Mesodermal cell (in vitro differentiated cells): ENCODE results near the gene EPHA3.

ENCODE experiments used
- H3K27ac ChIP-seq: 2 replicates; pipeline ENCODE4 v1.7.0; 2013; ENCODE audit warnings: mild to moderate bottlenecking, low read depth, low read length, moderate library complexity; ENCODE audit not compliant: severe bottlenecking
- H3K36me3 ChIP-seq: 2 replicates; pipeline ENCODE4 v1.7.1; 2013; ENCODE audit warnings: mild to moderate bottlenecking, low read length, moderate library complexity; ENCODE audit not compliant: control insufficient read depth, insufficient read depth
- H3K4me1 ChIP-seq: one replicate; pipeline ENCODE4 v1.7.1; 2013; ENCODE audit warnings: mild to moderate bottlenecking, low read length; ENCODE audit not compliant: insufficient read depth, control insufficient read depth, poor library complexity, severe bottlenecking
- H3K4me3 ChIP-seq: 2 replicates; pipeline ENCODE4 v1.7.0; 2013; ENCODE audit warnings: low read length, control low read depth, mild to moderate bottlenecking; ENCODE audit not compliant: insufficient read depth, poor library complexity, severe bottlenecking; ENCODE audit errors: extremely low read depth
- H3K9me3 ChIP-seq: 2 replicates; pipeline ENCODE4 v1.7.1; 2013; ENCODE audit warnings: mild to moderate bottlenecking, low read length, moderate library complexity; ENCODE audit not compliant: control insufficient read depth
- WGBS, 2 experiments: methylation state at CpG; one replicate each; pipeline ENCODE4 v1.1.5; 2013; ENCODE audit warnings: missing lambda C conversion rate in 2 of 2; ENCODE audit not compliant: insufficient coverage in 2 of 2; 5-methylcytosine and 5-hydroxymethylcytosine counted together

The EPHA3 gene

GRCh38 chr3:89227218-89227617 lies 119.8 kb downstream of the EPHA3 start:
- H3K36me3 ChIP-seq = no peaks in the 10 kb centered on the region
- H3K4me1 ChIP-seq = no peaks in the 10 kb centered on the region
- no peak overlapping the region for H3K27ac ChIP-seq
- 80% methylated on average over 3 of the region's 5 CpGs; no CpG with 5 or more reads in 1 of the 2 experiments for WGBS, 2 experiments
- no peaks in the 10 kb centered on the region for H3K9me3 ChIP-seq
- no peak overlapping the region for H3K4me3 ChIP-seq

- no peaks in the 10 kb centered on the region for H3K4me1 ChIP-seq
- no peak overlapping the region for H3K4me3 ChIP-seq
- H3K27ac ChIP-seq = no peak overlapping the region
- no peaks in the 10 kb centered on the region for H3K36me3 ChIP-seq
- no peaks in the 10 kb centered on the region for H3K9me3 ChIP-seq
- WGBS, 2 experiments = 80% methylated on average over 1 of the region's 2 CpGs; no CpG with 5 or more reads in 1 of the 2 experiments
Measured at GRCh38 chr3:89227634-89228033, 120.2 kb downstream of the EPHA3 start.

- Histone ChIP-seq H3K4me3 (no peak overlapping the region), H3K4me1 (no peaks in the 10 kb centered on the region), H3K36me3 (no peaks in the 10 kb centered on the region), H3K27ac (no peak overlapping the region), H3K9me3 (no peaks in the 10 kb centered on the region)
- whole genome bisulfite sequencing, 2 experiments = 94% methylated on average over 2 of the region's 2 CpGs
Measured at GRCh38 chr3:89232155-89232554, 124.7 kb downstream of the EPHA3 start.

GRCh38 chr3:89234620-89235019 lies 127.2 kb downstream of the EPHA3 start:
- Histone ChIP-seq H3K36me3 (no peaks in the 10 kb centered on the region), H3K9me3 (no peaks in the 10 kb centered on the region), H3K4me3 (no peak overlapping the region), H3K4me1 (no peaks in the 10 kb centered on the region), H3K27ac (no peak overlapping the region)

GRCh38 chr3:89238846-89239245 lies 131.4 kb downstream of the EPHA3 start:
- Histone ChIP-seq H3K27ac (no peak overlapping the region), H3K4me1 (no peaks in the 10 kb centered on the region), H3K4me3 (no peak overlapping the region), H3K36me3 (no peaks in the 10 kb centered on the region), H3K9me3 (no peaks in the 10 kb centered on the region)
- 100% methylated on average over 1 to 2 of the region's 2 CpGs for WGBS, 2 experiments

- Histone ChIP-seq H3K4me3 (no peak overlapping the region), H3K4me1 (no peaks in the 10 kb centered on the region), H3K27ac (no peak overlapping the region), H3K9me3 (no peaks in the 10 kb centered on the region), H3K36me3 (no peaks in the 10 kb centered on the region)
- WGBS, 2 experiments = no CpG with 5 or more reads among the region's 1 CpG
Measured at GRCh38 chr3:89239774-89240173, 132.4 kb downstream of the EPHA3 start.

- Histone ChIP-seq H3K9me3 (no peaks in the 10 kb centered on the region), H3K4me1 (no peaks in the 10 kb centered on the region), H3K27ac (no peak overlapping the region), H3K4me3 (no peak overlapping the region), H3K36me3 (no peaks in the 10 kb centered on the region)
- 100% methylated on average over 1 of the region's 2 CpGs; no CpG with 5 or more reads in 1 of the 2 experiments for WGBS, 2 experiments
Measured at GRCh38 chr3:89245612-89246011, 138.2 kb downstream of the EPHA3 start.

GRCh38 chr3:89246326-89246725 lies 138.9 kb downstream of the EPHA3 start:
- no peaks in the 10 kb centered on the region for H3K4me1 ChIP-seq
- no peak overlapping the region for H3K4me3 ChIP-seq
- WGBS, 2 experiments = no CpG with 5 or more reads among the region's 1 CpG
- H3K9me3 ChIP-seq = no peaks in the 10 kb centered on the region
- H3K36me3 ChIP-seq = no peaks in the 10 kb centered on the region
- no peak overlapping the region for H3K27ac ChIP-seq

GRCh38 chr3:89250742-89251141 lies 143.3 kb downstream of the EPHA3 start:
- Histone ChIP-seq H3K9me3 (no peaks in the 10 kb centered on the region), H3K27ac (no peak overlapping the region), H3K36me3 (no peaks in the 10 kb centered on the region), H3K4me3 (no peak overlapping the region), H3K4me1 (no peaks in the 10 kb centered on the region)
- WGBS, 2 experiments = no CpG with 5 or more reads among the region's 1 CpG

GRCh38 chr3:89252016-89252415 lies 144.6 kb downstream of the EPHA3 start:
- Histone ChIP-seq H3K27ac (no peak overlapping the region), H3K4me1 (no peaks in the 10 kb centered on the region), H3K9me3 (no peaks in the 10 kb centered on the region), H3K4me3 (no peak overlapping the region), H3K36me3 (no peaks in the 10 kb centered on the region)
- no CpG with 5 or more reads among the region's 4 CpGs for WGBS, 2 experiments

- Histone ChIP-seq H3K36me3 (no peaks in the 10 kb centered on the region), H3K27ac (no peak overlapping the region)
- no CpG with 5 or more reads among the region's 2 CpGs for WGBS, 2 experiments
Measured at GRCh38 chr3:89252860-89253259, 145.4 kb downstream of the EPHA3 start.

GRCh38 chr3:89256395-89256794 lies 149.0 kb downstream of the EPHA3 start:
- WGBS, 2 experiments = 90 to 93% methylated on average over 3 to 6 of the region's 7 CpGs
- no peak overlapping the region for H3K27ac ChIP-seq
- H3K4me3 ChIP-seq = no peak overlapping the region
- no peaks in the 10 kb centered on the region for H3K9me3 ChIP-seq
- H3K36me3 ChIP-seq = no peaks in the 10 kb centered on the region
- H3K4me1 ChIP-seq = no peaks in the 10 kb centered on the region

More at GRCh38 chr3:89252860-89253259, 145.4 kb downstream of the EPHA3 start:
- no peaks in the 10 kb centered on the region for H3K4me1 ChIP-seq
- H3K9me3 ChIP-seq = no peaks in the 10 kb centered on the region
- H3K4me3 ChIP-seq = no peak overlapping the region
